Measurements from ENCODE around the gene TANC1. TPM values are rescaled to one million over a fixed set of nuclear protein-coding genes. Genes with fewer than 3 reads are reported as not detected.

TANC1 gene
- polyA plus RNA-seq, 1 donor from 2014 or later = 0.37 TPM

GRCh38 chr2:159230145-159230877, 261.9 kb downstream of the TANC1 start:
- Histone ChIP-seq H3K9me2 (ENCODE audit: insufficient read depth, low read length) (no peaks in the 10 kb centered on the region), H3K27me3 (ENCODE audit: insufficient read depth, low read depth, low read length) (no peaks in the 10 kb centered on the region), H3K4me2 (ENCODE audit: low read length) (no peak overlapping the region), H3K27ac (ENCODE audit: low read length) (no peak overlapping the region), H3K36me3 (ENCODE audit: insufficient read depth, low read length) (no peaks in the 10 kb centered on the region), H4K20me1 (ENCODE audit: insufficient read depth) (no peaks in the 10 kb centered on the region), H3K79me2 (replicated peaks; ENCODE audit: insufficient read depth, low read length) (no peaks in the 10 kb centered on the region), H3F3A (ENCODE audit: insufficient read depth, low read length, poor library complexity, severe bottlenecking) (no peaks in the 10 kb centered on the region), H3K4me3 (ENCODE audit: low read length) (no peak overlapping the region), H2AFZ (ENCODE audit: low read depth, low read length) (no peak overlapping the region), H3K9me3 (ENCODE audit: low read length) (no peaks in the 10 kb centered on the region), H3K9ac (ENCODE audit: low read length) (no peak overlapping the region)
- TF ChIP-seq REST (IDR thresholded peaks at IDR 0.05; ENCODE audit: borderline replicate concordance) (no peak), EP300 (conservative IDR thresholded peaks at IDR 0.05; ENCODE audit: poor library complexity, severe bottlenecking) (no peak), EZH2 (IDR thresholded peaks at IDR 0.05; ENCODE audit: borderline replicate concordance, insufficient read depth, low read length, poor library complexity, severe bottlenecking) (no peak), SMC3 (conservative IDR thresholded peaks at IDR 0.05; ENCODE audit: poor library complexity) (no peak), CTCF (IDR thresholded peaks at IDR 0.05; ENCODE audit: poor library complexity, severe bottlenecking) (no peak), TAF1 (IDR thresholded peaks at IDR 0.05; ENCODE audit: low read depth) (no peak), MXI1 (conservative IDR thresholded peaks at IDR 0.05; ENCODE audit: poor library complexity, severe bottlenecking) (no peak)

GRCh38 chr2:159232456-159233170, 264.2 kb downstream of the TANC1 start:
- Histone ChIP-seq H3K36me3 (ENCODE audit: insufficient read depth, low read length) (no peaks in the 10 kb centered on the region), H3K4me2 (ENCODE audit: low read length) (no peak overlapping the region), H3K79me2 (replicated peaks; ENCODE audit: insufficient read depth, low read length) (no peaks in the 10 kb centered on the region), H3K27me3 (ENCODE audit: insufficient read depth, low read depth, low read length) (no peaks in the 10 kb centered on the region), H4K20me1 (ENCODE audit: insufficient read depth) (no peaks in the 10 kb centered on the region), H3K9ac (ENCODE audit: low read length) (no peak overlapping the region), H3F3A (ENCODE audit: insufficient read depth, low read length, poor library complexity, severe bottlenecking) (no peaks in the 10 kb centered on the region), H2AFZ (ENCODE audit: low read depth, low read length) (no peak overlapping the region), H3K27ac (ENCODE audit: low read length) (no peak overlapping the region), H3K9me2 (ENCODE audit: insufficient read depth, low read length) (no peaks in the 10 kb centered on the region), H3K4me3 (ENCODE audit: low read length) (no peak overlapping the region), H3K9me3 (ENCODE audit: low read length) (no peaks in the 10 kb centered on the region)
- no peak for TF ChIP-seq EZH2 (IDR thresholded peaks at IDR 0.05; ENCODE audit: borderline replicate concordance, insufficient read depth, low read length, poor library complexity, severe bottlenecking)
- no peak for TF ChIP-seq SMC3 (conservative IDR thresholded peaks at IDR 0.05; ENCODE audit: poor library complexity)
- TF ChIP-seq CTCF (IDR thresholded peaks at IDR 0.05; ENCODE audit: poor library complexity, severe bottlenecking) = no peak
- no peak for TF ChIP-seq POLR2AphosphoS5 (IDR thresholded peaks at IDR 0.05)

All from neural cell (in vitro differentiated cells).